M059J (cell line): ENCODE results near the gene CMIP. TPM values are rescaled to one million over a fixed set of nuclear protein-coding genes. Genes with fewer than 3 reads are reported as not detected.

Source experiments
- DNase-seq: peaks from one replicate; pipeline ENCODE4 v3.0.0-alpha.2; 2012; ENCODE audit warnings: low read depth
- total RNA-seq: library from RNA; depleted of rRNA; stranded (reverse); fragments of >200 nt; shearing (Covaris generic); gene quantifications from 2 replicates; pipeline ENCODE4 v1.2.3, GENCODE V29; 2014

The CMIP gene
- total RNA-seq, 1 experiment from 2014 or later: 15.8 TPM

GRCh38 chr16:81446907-81447268 is 2.3 kb downstream of the CMIP start:
- DNase-seq: no peak

- no peak for DNase-seq
Observed at GRCh38 chr16:81447383-81448101, 2.9 kb downstream of the CMIP start.

GRCh38 chr16:81448154-81449131 is 3.8 kb downstream of the CMIP start:
- no peak for DNase-seq

GRCh38 chr16:81449241-81449640 is 4.6 kb downstream of the CMIP start:
- DNase-seq: no peak

- no peak for DNase-seq
Observed at GRCh38 chr16:81449899-81450608, 5.4 kb downstream of the CMIP start.

GRCh38 chr16:81450783-81451491 is 6.3 kb downstream of the CMIP start:
- DNase-seq: no peak

- no peak for DNase-seq
Observed at GRCh38 chr16:81451753-81452680, 7.4 kb downstream of the CMIP start.

- DNase-seq: no peak
Observed at GRCh38 chr16:81453091-81453728, 8.6 kb downstream of the CMIP start.

GRCh38 chr16:81454044-81454443 is 9.4 kb downstream of the CMIP start:
- DNase-seq: no peak

- DNase-seq: no peak
Observed at GRCh38 chr16:81455006-81455405, 10.4 kb downstream of the CMIP start.

- DNase-seq: no peak
Observed at GRCh38 chr16:81455720-81456494, 11.3 kb downstream of the CMIP start.

GRCh38 chr16:81456523-81457325 is 12.1 kb downstream of the CMIP start:
- DNase-seq: no peak

GRCh38 chr16:81457326-81458133 is 12.9 kb downstream of the CMIP start:
- peak; percentile 80 for DNase-seq

- no peak for DNase-seq
Observed at GRCh38 chr16:81458149-81458669, 13.6 kb downstream of the CMIP start.

- no peak for DNase-seq
Observed at GRCh38 chr16:81458827-81459598, 14.4 kb downstream of the CMIP start.

- DNase-seq: no peak
Observed at GRCh38 chr16:81460075-81460474, 15.5 kb downstream of the CMIP start.
